ENCODE results near the gene PELI3.
"Not testable (repeated sequence)": the region's sequence is repeated elsewhere in the genome, so short reads cannot be mapped to it uniquely, and the experiment has no call there.

PELI3 gene

GRCh38 chr11:66448523-66448922 is 18.2 kb upstream of the PELI3 start:
- DNase-seq (ENCODE audit: low spot score) = no peak

- no peak for DNase-seq (ENCODE audit: low spot score)
Measured at GRCh38 chr11:66450560-66450959, 16.1 kb upstream of the PELI3 start.

GRCh38 chr11:66451663-66452062 is 15.0 kb upstream of the PELI3 start:
- DNase-seq (ENCODE audit: low spot score) = no peak

GRCh38 chr11:66454247-66454646 is 12.5 kb upstream of the PELI3 start:
- no peak for DNase-seq (ENCODE audit: low spot score)

GRCh38 chr11:66454828-66455227 is 11.9 kb upstream of the PELI3 start:
- DNase-seq (ENCODE audit: low spot score) = no peak

GRCh38 chr11:66457826-66458225 is 8.9 kb upstream of the PELI3 start:
- no peak for DNase-seq (ENCODE audit: low spot score)

- DNase-seq (ENCODE audit: low spot score) = no peak
Measured at GRCh38 chr11:66459138-66459778, 7.4 kb upstream of the PELI3 start.

- no peak for DNase-seq (ENCODE audit: low spot score)
Measured at GRCh38 chr11:66462010-66462409, 4.7 kb upstream of the PELI3 start.

GRCh38 chr11:66462911-66463310 is 3.8 kb upstream of the PELI3 start:
- DNase-seq (ENCODE audit: low spot score) = no peak

GRCh38 chr11:66464116-66464515 is 2.6 kb upstream of the PELI3 start:
- not testable (repeated sequence) for DNase-seq (ENCODE audit: low spot score)

- DNase-seq (ENCODE audit: low spot score) = no peak
Measured at GRCh38 chr11:66464916-66465315, 1.8 kb upstream of the PELI3 start.

- DNase-seq (ENCODE audit: low spot score) = no peak
Measured at GRCh38 chr11:66465373-66466224, 1.1 kb upstream of the PELI3 start.

- DNase-seq (ENCODE audit: low spot score) = peak; percentile 8
Measured at GRCh38 chr11:66467034-66467659, 442 bp downstream of the PELI3 start.

- no peak for DNase-seq (ENCODE audit: low spot score)
Measured at GRCh38 chr11:66467756-66468155, 1.1 kb downstream of the PELI3 start.

GRCh38 chr11:66468691-66469090 is 2.0 kb downstream of the PELI3 start:
- no peak for DNase-seq (ENCODE audit: low spot score)

- DNase-seq (ENCODE audit: low spot score) = no peak
Measured at GRCh38 chr11:66469441-66469840, 2.7 kb downstream of the PELI3 start.

- no peak for DNase-seq (ENCODE audit: low spot score)
Measured at GRCh38 chr11:66470015-66470414, 3.3 kb downstream of the PELI3 start.

- no peak for DNase-seq (ENCODE audit: low spot score)
Measured at GRCh38 chr11:66471142-66471541, 4.4 kb downstream of the PELI3 start.

- DNase-seq (ENCODE audit: low spot score) = no peak
Measured at GRCh38 chr11:66472054-66472453, 5.3 kb downstream of the PELI3 start.

- no peak for DNase-seq (ENCODE audit: low spot score)
Measured at GRCh38 chr11:66473167-66473566, 6.5 kb downstream of the PELI3 start.

GRCh38 chr11:66473608-66474515 is 7.2 kb downstream of the PELI3 start:
- DNase-seq (ENCODE audit: low spot score) = no peak
